Measurements from ENCODE around the gene SMCO4.
"Not testable (repeated sequence)": the region's sequence is repeated elsewhere in the genome, so short reads cannot be mapped to it uniquely, and the experiment has no call there.

SMCO4 gene

DNA sequence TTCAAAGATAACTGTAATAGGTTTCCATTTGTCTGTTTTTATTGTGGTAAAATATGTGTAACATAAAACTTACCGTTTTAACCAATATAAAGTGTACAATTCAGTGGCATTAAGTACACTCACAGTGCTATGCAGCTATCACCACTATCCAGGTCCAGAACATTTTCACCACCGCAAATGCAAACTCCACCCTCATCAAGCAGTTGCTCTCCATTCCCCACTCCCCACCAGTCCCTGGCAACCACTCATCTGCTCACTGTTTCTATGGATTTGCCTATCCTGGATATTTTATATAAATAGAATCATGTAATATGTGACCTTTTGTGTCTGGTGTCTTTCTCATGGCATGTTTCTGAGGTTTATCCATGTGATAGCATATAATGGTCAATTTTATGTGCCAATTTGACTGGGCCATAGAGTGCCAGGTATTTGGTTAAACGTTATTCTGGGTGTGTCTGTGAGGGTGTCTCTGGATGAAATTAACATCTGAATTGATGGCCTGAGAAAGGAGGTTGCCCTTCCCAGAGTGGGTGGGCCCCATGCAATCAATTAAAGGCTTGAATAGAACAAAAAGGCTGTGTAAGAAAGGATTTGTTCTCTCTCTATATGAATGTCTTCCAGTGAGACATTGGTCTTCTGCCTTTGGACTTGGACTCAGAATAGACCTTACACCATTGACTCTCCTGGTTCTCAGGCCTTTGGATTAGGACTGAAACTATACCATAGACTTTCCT lies 17.2 kb upstream of the SMCO4 start:
- no peak for DNase-seq (ENCODE audit: low spot score)

DNA sequence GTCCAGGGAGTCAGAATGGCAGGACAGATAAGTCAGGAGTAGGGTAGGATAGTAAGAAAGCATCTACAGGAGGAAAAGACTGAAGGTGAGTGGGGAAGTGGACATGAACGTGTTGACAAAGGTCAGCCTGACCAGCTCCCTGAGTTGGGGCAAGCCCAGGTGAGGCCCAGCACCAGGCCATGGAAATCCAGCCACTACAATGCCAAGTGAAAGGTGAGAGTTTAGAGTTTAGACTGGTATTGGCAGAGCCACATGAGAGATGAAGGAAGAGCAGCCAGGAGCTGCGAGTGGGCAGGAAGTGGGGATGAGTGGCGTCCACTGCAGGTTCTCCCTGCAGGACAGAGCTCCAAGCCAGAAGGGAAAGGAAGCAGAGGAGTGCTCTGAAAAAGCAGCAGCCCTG lies 16.5 kb upstream of the SMCO4 start:
- no peak for DNase-seq (ENCODE audit: low spot score)

DNA sequence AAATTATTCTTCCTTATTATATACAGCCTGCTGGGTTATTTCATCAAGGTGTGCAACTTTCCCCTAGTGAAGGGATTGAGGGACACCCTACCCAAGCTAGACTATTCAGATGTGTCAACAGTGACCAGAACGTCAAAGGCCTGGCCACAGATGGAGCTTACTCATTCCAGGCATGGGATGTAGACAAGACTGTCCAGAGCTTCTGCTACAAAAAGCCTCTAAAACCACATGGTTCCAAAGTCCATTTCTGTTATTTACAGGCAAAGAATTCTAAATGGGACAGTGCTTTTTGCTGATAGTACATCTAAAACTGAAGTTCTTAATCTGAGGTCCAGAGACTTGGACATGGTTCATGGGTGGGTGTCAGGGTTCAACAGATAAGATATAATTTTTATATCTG lies 9.7 kb upstream of the SMCO4 start:
- DNase-seq (ENCODE audit: low spot score): no peak

- no peak for DNase-seq (ENCODE audit: low spot score)
Measured at GRCh38 chr11:93549976-93550375, 6.8 kb upstream of the SMCO4 start.

DNA sequence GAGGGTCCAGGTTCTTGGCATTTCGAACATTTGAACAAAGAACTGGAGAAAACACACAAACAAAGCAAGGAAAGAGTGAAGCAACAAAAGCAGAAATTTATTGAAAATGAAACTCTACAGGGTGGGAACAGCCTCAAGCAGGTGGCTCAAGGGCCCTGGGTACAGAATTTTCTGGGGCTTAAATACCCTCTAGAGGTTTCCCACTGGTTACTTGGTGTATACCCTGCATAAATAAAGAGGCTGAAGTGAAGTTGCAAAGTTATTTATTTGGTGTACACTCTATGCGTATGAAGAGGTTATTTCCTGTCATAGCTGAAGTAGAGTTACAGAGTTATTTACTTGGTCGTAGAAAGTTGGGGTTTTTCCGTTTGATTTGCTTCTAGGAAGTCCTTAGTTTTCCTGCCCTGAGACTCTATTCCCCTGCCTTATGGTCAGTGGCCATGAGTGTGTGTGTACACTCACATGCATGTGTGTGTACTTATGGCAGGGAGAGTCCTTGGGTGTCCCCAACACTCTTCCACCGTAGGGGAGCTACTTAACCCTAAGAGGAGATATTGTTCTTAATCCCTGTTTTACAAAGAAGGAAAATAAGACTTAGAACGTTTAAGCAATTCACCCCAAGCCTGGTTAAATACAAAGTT lies 5.6 kb upstream of the SMCO4 start:
- DNase-seq (ENCODE audit: low spot score): no peak

DNA sequence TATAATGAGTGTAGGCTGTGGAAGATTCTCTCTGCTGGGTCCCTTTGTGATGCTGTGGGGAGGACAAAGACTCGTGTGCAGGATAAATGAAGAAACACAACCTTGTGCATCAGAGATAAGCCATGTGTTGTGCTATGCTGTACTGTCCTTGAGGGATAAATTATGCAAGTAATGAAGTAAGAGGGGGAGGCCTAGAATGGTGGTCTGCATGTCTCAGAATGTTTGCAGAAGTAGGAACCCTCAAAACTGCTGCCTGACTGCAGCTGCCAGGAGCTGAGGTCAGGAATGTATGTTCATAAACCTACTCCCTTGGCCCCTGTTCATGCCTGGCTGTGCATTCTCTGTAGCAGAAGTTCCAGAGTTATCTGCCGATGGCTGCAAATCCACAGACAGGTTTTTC lies 4.6 kb upstream of the SMCO4 start:
- no peak for DNase-seq (ENCODE audit: low spot score)

DNA sequence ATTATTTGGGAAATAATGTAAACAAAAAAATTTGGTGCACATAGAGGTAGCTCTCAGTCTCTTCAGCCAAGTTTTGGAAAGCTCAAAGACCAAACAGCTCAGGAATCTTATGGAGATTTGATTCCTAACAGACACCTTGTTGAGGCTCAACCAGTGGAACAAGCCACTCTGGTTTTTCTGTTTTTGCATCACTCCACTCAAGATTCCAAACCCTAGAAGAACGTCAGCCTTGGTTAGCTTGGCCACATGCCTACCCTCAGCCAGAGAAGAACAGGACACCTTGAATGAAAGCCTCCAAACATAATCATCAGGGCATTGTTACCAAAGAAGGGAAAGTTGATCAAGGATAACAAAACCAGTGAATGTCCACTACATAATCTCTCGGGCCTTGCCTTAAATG lies 3.8 kb upstream of the SMCO4 start:
- no peak for DNase-seq (ENCODE audit: low spot score)

DNA sequence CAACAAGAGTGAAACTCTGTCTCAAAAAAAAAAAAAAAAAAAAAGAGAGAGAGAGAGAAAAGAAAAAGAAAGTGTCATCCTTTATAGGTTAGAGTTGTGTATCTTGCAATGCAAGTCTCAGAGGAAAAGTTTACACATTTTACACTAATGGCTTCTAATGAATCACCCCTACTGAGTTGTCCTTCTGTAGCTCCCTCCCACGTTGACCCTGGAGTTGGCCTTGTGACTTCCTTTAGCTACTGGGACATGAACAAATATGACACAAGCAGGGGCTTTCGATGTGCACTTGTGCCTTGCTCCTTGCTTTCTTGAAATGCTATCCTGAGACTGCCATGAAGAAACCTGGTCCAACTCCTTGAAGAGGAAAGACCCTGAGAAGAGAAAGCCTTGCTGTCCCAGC lies 2.4 kb upstream of the SMCO4 start:
- DNase-seq (ENCODE audit: low spot score): no peak

DNA sequence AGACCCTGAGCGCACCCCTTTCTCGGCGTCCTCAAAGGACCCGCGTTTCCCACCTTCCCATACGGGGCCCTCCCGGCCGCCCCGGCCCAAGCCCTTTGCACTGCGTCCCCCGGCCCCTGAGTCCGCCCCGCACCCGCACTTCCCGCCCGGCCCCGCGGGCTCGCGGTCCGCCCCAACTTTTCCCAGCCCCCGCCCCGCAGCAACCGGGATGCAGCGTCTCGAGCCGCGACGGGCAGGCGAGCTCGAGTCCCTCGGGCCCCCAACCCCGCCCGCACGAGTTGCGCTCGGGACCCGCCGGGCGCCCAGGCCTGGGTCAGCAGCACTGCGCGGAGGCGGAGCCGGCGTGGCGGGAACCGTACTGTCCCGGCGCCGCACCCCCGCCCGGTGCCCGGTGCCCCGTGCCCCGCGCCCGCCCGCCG lies 371 bp downstream of the SMCO4 start:
- no peak for DNase-seq (ENCODE audit: low spot score)

DNA sequence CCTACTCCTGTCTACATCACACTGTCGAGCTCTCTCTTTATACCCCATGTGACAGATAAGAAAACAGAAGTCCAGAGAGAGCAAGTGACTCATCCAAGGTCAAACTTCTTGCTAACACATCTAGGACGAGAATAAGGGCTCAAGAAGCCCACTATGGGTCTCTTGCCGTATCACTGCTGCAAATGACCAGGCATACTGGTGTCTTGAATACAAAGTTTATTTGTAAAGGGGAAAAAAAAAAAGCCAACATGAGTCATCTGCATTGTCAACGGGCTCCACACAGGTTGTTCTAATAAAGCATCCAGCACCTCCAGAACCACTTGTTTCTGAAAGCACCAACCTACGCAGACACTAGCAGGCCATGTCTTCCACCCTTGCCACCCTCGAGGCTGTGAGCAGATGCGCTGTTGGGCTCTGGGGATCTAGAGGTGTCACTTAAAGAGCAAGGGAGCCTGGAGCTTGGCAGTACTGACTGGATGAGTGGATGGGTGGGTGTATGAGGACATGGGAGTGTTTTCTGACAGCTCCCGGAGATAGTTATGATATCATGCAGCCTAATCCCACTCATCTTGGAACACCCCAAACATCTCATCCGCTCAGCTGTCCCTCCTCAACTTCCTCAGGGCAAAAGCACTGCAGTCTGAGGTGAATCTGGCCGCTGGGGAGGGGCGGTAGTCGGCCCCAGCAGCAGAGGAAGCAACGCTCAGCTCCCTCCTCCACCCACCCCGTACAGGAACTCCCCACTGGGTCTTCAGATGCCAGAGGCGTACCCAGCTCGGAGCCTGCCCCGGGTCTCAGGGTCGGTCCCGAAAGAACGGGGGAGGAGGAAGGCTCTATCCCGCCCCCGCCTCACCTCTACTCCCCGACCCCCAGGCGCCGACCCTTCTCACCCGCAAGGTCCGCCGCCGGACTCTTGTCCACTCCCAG lies 1.0 kb downstream of the SMCO4 start:
- peak; percentile 75 for DNase-seq (ENCODE audit: low spot score)

GRCh38 chr11:93540896-93541553 lies 2.2 kb downstream of the SMCO4 start:
- no peak for DNase-seq (ENCODE audit: low spot score)

GRCh38 chr11:93540337-93540736 lies 2.9 kb downstream of the SMCO4 start:
- no peak for DNase-seq (ENCODE audit: low spot score)

DNA sequence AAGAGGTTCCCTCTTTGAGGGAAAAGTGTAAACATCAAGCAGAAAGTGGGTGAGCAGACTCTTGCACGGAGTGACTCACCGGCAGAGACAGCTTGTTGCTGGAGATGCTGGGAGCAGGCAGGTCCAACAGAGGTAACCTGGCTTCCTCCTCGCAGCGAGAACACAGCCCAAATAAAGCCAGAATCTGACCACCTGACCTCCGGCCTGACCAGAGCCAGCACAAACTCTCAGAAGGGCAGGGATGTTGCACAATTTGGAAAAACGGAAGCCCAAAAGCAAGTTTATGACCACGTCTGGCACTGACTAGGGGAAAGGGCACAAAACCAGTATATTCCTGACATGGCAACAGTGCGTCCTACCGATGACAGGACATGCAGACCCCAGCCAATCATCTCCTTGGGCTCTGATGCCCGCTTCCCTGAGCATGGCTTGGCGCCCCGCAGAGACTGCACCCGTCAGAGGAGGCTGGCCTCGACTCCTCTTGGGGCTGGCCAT lies 5.4 kb downstream of the SMCO4 start:
- DNase-seq (ENCODE audit: low spot score): no peak

- peak; percentile 25 for DNase-seq (ENCODE audit: low spot score)
Measured at GRCh38 chr11:93537049-93537448, 6.1 kb downstream of the SMCO4 start.

DNA sequence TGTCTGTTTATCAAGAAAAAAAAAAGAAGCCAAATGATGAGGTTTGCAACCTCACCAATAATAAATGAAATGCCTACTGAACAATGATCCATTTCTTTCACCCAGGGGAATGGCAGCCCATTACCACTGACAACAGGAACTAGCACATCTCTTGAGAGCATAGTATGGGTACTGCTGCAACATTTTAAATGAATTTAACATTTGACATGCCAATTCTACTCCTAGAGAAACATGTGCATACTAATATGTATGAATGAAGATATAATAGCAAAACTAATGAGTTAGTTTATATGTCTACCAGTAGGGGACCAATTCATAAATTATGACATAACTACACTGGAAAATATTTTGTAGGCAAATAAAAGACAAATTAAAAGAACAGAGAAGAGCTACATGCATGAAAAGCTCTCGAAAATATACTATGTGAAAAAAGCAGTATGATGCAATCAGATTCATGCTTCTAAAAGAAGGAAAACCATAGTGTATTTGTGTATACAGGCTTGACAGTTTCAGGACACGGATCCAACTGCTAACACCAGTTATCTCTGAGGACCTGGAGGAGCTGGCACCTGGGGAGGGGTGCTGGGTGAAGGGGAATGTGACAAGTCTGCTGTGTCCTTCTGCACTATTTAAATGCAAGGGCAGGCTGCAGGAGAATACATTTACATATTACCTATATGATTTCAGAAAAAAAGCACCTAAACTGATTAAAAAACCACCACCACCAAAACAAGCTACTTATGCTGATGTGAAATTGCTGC lies 6.9 kb downstream of the SMCO4 start:
- no peak for DNase-seq (ENCODE audit: low spot score)

DNA sequence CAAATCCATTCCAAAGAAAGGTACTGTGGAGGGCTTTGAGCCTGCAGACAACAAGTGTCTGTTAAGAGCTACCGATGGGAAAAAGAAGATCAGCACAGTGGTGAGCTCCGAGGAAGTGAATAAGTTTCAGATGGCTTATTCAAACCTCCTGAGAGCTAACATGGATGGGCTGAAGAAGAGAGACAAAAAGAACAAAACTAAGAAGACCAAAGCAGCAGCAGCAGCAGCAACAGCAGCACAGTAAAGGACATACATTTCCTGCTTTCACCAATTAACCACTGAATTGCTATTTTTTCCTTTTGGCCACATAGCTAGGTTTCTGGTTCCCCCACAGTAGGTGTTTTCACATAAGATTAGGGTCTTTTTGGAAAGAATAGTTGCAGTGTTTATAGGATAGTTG lies 7.6 kb downstream of the SMCO4 start:
- DNase-seq (ENCODE audit: low spot score): not testable (repeated sequence)

DNA sequence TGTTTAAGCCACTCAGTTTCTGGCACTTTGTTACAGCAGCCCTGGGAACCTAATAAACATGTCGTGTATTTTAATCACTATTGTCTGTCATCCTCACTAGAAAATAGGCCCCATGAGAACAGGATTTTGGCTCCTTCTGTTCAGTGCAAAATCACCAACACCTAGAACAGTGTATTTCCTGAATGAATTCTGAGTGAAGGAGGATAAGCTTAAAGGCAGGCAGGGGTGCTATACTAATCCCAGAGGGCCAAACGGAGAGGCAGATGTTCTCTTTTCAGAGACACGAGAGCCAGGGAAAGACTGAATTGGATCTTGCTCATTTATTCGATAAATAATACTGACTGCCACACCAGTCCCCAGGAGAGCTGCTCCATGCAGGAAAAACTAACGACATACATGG lies 10.4 kb downstream of the SMCO4 start:
- no peak for DNase-seq (ENCODE audit: low spot score)

DNA sequence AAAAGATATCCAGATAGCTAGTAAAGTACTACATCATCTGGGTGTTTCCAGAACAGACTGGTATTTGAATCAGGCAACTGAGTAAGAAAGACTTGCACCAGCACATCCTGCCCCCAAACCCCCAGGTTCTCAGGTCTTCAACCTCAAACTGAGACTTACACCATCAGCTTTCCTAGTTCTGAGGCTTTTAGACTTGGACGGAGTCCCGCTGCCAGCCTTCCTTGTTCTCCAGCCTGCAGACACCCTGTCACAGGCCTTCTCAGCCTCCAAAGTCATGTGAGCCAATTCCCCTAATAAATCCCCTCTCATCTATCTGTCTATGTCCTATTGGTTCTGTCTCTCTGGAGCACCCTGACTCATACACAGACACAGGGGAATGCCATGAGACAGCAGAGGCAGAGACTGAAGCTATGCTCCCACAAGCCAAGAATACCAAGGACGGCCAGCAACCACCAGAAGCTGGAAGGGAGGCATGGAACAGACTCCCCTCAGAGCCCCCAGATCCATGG lies 10.9 kb downstream of the SMCO4 start:
- DNase-seq (ENCODE audit: low spot score): no peak

DNA sequence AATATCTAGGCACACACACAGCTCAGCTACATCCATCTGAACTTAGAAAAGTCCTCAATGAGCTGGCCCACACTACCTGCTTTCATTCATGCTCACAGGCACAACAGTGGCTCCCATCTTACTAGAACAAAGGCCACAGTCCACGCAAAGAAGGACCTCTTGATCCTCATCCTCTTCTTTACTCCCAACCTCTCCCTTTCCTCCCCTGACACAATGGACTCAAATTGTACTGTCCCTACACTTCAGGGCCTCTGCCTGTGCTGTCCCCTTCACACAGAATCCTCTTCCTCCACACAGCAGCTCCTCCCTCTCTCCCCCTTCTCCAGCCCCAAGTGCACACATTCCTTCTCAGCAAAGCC lies 12.7 kb downstream of the SMCO4 start:
- DNase-seq (ENCODE audit: low spot score): no peak

DNA sequence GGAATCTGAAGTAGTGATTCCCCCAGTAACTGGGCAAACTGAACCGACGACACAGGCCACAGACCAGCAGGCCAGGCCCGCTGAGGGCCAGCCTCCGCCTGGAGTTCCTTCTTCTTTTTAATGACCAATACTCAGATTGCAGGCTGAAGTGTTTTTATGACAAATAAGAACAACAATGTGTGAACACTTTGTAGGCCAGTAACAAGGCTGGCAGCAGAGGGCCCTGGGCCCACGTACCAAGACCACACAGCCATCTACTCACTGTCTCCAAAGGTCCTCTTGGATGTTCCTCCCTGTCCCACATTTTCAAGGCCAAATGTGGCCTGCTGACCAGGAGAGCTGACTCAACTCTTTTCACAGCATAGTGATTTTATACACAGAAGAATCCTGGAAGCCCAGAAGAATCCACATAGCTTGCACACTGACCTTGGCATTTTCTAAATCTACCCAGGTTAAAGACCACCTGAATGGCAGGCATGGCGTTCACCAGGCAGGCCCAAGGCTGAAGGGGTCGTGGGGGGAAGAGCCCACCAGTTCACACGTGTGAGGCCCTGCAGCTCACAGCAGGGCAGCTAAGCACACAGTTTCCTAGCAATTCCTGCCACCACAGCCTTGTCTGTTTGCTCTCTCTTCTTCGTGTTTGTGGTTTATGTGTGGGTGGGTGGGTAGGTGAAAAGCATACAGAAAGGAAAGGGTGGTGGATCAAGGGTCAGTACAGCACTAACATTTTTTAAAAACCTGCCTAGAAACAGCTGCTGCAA lies 13.3 kb downstream of the SMCO4 start:
- peak; percentile 28 for DNase-seq (ENCODE audit: low spot score)
